ENCODE measurements around the gene PTP4A2. TPM values are rescaled to one million over a fixed set of nuclear protein-coding genes. Genes with fewer than 3 reads are reported as not detected.
"Not testable (repeated sequence)": the region's sequence is repeated elsewhere in the genome, so short reads cannot be mapped to it uniquely, and the experiment has no call there.

PTP4A2 gene
- total RNA-seq, 1 donor from 2014 or later: 271 TPM

DNA sequence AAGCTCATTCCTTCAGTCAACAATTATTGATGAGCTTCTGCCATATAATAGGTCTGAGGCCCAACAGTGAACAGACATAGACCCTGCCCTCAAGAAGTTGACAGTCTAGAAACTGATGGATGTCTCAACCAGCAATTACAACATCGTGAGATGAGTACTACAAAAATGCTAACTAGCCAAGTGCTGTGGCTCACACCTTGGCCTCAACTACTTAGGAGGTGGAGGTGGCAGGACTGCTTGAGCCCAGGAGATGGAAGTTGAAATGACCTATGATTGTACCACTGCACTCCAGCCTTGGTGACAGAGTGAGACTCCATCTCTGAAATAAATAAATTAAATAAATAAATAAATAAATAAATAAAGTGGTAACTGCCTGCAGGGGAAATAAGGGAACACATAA, 11.7 kb upstream of the PTP4A2 start:
- Histone ChIP-seq H4K20me1 (ENCODE audit: insufficient read depth, low read length) (no peaks in the 10 kb centered on the region), H3K79me2 (ENCODE audit: insufficient read depth, low read length) (no peaks in the 10 kb centered on the region), H3K9me3 (ENCODE audit: insufficient read depth, low read depth, low read length) (no peaks in the 10 kb centered on the region), H3K4me1 (ENCODE audit: insufficient read depth, low read length) (peaks cover 14% of the 10 kb centered on the region), H3K27ac (ENCODE audit: low read depth, low read length) (no peak overlapping the region), H3K4me2 (ENCODE audit: low read length) (no peak overlapping the region), H3K36me3 (ENCODE audit: insufficient read depth, low read length) (no peaks in the 10 kb centered on the region), H3K9ac (ENCODE audit: low read length) (no peak overlapping the region), H3K4me3 (ENCODE audit: insufficient read depth, low read depth, low read length) (no peak overlapping the region), H2AFZ (ENCODE audit: low read depth, low read length) (no peak overlapping the region), H3K27me3 (ENCODE audit: insufficient read depth, low read length) (no peaks in the 10 kb centered on the region)
- Mint-ChIP-seq H3K27ac (ENCODE audit: unreplicated experiment) (no peak overlapping the region), H3K4me1 (ENCODE audit: low read depth, unreplicated experiment) (peaks cover 11% of the 10 kb centered on the region), H3K27me3 (ENCODE audit: low read depth, unreplicated experiment) (no peaks in the 10 kb centered on the region), H3K36me3 (ENCODE audit: low read depth, unreplicated experiment) (no peaks in the 10 kb centered on the region), H3K4me3 (ENCODE audit: unreplicated experiment) (no peak overlapping the region), H3K9me3 (ENCODE audit: unreplicated experiment) (no peaks in the 10 kb centered on the region)
- DNase-seq (ENCODE audit: low read depth) (no peak), FAIRE-seq (no peak)
- TF ChIP-seq, protein P1, sequence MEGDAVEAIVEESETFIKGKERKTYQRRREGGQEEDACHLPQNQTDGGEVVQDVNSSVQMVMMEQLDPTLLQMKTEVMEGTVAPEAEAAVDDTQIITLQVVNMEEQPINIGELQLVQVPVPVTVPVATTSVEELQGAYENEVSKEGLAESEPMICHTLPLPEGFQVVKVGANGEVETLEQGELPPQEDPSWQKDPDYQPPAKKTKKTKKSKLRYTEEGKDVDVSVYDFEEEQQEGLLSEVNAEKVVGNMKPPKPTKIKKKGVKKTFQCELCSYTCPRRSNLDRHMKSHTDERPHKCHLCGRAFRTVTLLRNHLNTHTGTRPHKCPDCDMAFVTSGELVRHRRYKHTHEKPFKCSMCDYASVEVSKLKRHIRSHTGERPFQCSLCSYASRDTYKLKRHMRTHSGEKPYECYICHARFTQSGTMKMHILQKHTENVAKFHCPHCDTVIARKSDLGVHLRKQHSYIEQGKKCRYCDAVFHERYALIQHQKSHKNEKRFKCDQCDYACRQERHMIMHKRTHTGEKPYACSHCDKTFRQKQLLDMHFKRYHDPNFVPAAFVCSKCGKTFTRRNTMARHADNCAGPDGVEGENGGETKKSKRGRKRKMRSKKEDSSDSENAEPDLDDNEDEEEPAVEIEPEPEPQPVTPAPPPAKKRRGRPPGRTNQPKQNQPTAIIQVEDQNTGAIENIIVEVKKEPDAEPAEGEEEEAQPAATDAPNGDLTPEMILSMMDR (IDR thresholded peaks at IDR 0.05; ENCODE audit: insufficient read depth, low read depth, low read length): no peak
- TF ChIP-seq EZH2 (IDR thresholded peaks at IDR 0.05; ENCODE audit: insufficient read depth, low read length): no peak

GRCh38 chr1:31945677-31946076, 7.5 kb upstream of the PTP4A2 start:
- not testable (repeated sequence) for H3K27me3 Mint-ChIP-seq (ENCODE audit: low read depth, unreplicated experiment); H3K9me3 ChIP-seq (ENCODE audit: insufficient read depth, low read depth, low read length); H3K4me3 ChIP-seq (ENCODE audit: insufficient read depth, low read depth, low read length); H3K4me3 Mint-ChIP-seq (ENCODE audit: unreplicated experiment); H3K9me3 Mint-ChIP-seq (ENCODE audit: unreplicated experiment); H3K27ac Mint-ChIP-seq (ENCODE audit: unreplicated experiment); H3K36me3 Mint-ChIP-seq (ENCODE audit: low read depth, unreplicated experiment); H4K20me1 ChIP-seq (ENCODE audit: insufficient read depth, low read length); H3K4me2 ChIP-seq (ENCODE audit: low read length); DNase-seq (ENCODE audit: low read depth); H3K36me3 ChIP-seq (ENCODE audit: insufficient read depth, low read length); H3K27me3 ChIP-seq (ENCODE audit: insufficient read depth, low read length); H3K9ac ChIP-seq (ENCODE audit: low read length); H3K27ac ChIP-seq (ENCODE audit: low read depth, low read length); H2AFZ ChIP-seq (ENCODE audit: low read depth, low read length); FAIRE-seq; H3K79me2 ChIP-seq (ENCODE audit: insufficient read depth, low read length)
- peaks cover 19% of the 10 kb centered on the region for H3K4me1 ChIP-seq (ENCODE audit: insufficient read depth, low read length)
- H3K4me1 Mint-ChIP-seq (ENCODE audit: low read depth, unreplicated experiment): peaks cover 12% of the 10 kb centered on the region

- Histone ChIP-seq H4K20me1 (ENCODE audit: insufficient read depth, low read length) (no peaks in the 10 kb centered on the region), H3K36me3 (ENCODE audit: insufficient read depth, low read length) (no peaks in the 10 kb centered on the region), H3K79me2 (ENCODE audit: insufficient read depth, low read length) (no peaks in the 10 kb centered on the region), H3K9ac (ENCODE audit: low read length) (peak overlapping the region; percentile 73), H2AFZ (ENCODE audit: low read depth, low read length) (peak overlapping the region; percentile 88), H3K4me3 (ENCODE audit: insufficient read depth, low read depth, low read length) (peak overlapping the region; percentile 30), H3K27ac (ENCODE audit: low read depth, low read length) (peak overlapping the region; percentile 54), H3K4me2 (ENCODE audit: low read length) (peak overlapping the region; percentile 80), H3K4me1 (ENCODE audit: insufficient read depth, low read length) (peaks cover 26% of the 10 kb centered on the region), H3K27me3 (ENCODE audit: insufficient read depth, low read length) (no peaks in the 10 kb centered on the region), H3K9me3 (ENCODE audit: insufficient read depth, low read depth, low read length) (no peaks in the 10 kb centered on the region)
- TF ChIP-seq EZH2 (IDR thresholded peaks at IDR 0.05; ENCODE audit: insufficient read depth, low read length): no peak
- TF ChIP-seq, protein P1 (IDR thresholded peaks at IDR 0.05; ENCODE audit: insufficient read depth, low read depth, low read length): no peak
- Mint-ChIP-seq H3K9me3 (ENCODE audit: unreplicated experiment) (no peaks in the 10 kb centered on the region), H3K4me3 (ENCODE audit: unreplicated experiment) (peak overlapping the region; percentile 75), H3K27ac (ENCODE audit: unreplicated experiment) (peak overlapping the region; percentile 91), H3K36me3 (ENCODE audit: low read depth, unreplicated experiment) (no peaks in the 10 kb centered on the region), H3K4me1 (ENCODE audit: low read depth, unreplicated experiment) (peaks cover 22% of the 10 kb centered on the region), H3K27me3 (ENCODE audit: low read depth, unreplicated experiment) (no peaks in the 10 kb centered on the region)
- DNase-seq (ENCODE audit: low read depth) (peak; percentile 78), FAIRE-seq (no peak)
These were observed 6.3 kb upstream of the PTP4A2 start for GRCh38 chr1:31944205-31945089.
